GM13976 (cell line): Measurements from ENCODE around the gene SIRT1.
"Not testable (repeated sequence)": the region's sequence is repeated elsewhere in the genome, so short reads cannot be mapped to it uniquely, and the experiment has no call there.

Experiments used
- DNase-seq: peaks from one replicate; pipeline ENCODE4 v3.0.0; 2012; ENCODE audit warnings: low spot score
- in situ Hi-C: fragments of 300-500 bp; cut with MboI; formaldehyde crosslinking; loops from one replicate; pipeline ENCODE4 v1.12.0; 2022; ENCODE audit warnings: low sequenced_read_pairs, mixed read lengths, inconsistent platforms; ENCODE audit not compliant: unreplicated experiment
- TF ChIP-seq, protein P1 (sequence below): IDR thresholded peaks from 2 replicates; pipeline ENCODE4 v1.5.1; 2012; ENCODE audit warnings: borderline replicate concordance, mild to moderate bottlenecking; ENCODE audit not compliant: insufficient read depth; ENCODE audit errors: extremely low read depth, missing control alignments, control extremely low read depth

Gene SIRT1

DNA sequence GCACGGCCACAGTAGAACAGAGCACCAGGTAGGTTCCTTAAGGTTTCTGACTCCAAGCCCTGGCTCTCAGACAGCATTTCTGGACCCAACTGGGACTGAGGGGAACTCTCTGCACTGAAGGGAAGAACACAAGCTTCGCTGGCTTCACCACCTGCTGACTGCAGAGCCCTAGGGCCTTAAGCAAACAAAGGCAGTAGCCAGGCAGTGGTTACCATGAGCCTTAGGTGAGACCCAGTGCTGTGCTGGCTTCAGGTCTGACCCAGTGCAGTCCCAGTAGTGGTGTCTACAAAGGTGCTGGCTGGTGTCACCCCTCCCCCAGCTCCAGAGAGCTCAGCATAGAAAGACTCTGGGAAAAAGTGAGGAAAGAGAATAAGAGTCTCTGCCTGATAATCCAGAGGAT lies 59.5 kb downstream of the SIRT1 start:
- TF ChIP-seq, protein P1, sequence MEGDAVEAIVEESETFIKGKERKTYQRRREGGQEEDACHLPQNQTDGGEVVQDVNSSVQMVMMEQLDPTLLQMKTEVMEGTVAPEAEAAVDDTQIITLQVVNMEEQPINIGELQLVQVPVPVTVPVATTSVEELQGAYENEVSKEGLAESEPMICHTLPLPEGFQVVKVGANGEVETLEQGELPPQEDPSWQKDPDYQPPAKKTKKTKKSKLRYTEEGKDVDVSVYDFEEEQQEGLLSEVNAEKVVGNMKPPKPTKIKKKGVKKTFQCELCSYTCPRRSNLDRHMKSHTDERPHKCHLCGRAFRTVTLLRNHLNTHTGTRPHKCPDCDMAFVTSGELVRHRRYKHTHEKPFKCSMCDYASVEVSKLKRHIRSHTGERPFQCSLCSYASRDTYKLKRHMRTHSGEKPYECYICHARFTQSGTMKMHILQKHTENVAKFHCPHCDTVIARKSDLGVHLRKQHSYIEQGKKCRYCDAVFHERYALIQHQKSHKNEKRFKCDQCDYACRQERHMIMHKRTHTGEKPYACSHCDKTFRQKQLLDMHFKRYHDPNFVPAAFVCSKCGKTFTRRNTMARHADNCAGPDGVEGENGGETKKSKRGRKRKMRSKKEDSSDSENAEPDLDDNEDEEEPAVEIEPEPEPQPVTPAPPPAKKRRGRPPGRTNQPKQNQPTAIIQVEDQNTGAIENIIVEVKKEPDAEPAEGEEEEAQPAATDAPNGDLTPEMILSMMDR: no peak
- in situ Hi-C loops: no loop called here
- DNase-seq: no peak

DNA sequence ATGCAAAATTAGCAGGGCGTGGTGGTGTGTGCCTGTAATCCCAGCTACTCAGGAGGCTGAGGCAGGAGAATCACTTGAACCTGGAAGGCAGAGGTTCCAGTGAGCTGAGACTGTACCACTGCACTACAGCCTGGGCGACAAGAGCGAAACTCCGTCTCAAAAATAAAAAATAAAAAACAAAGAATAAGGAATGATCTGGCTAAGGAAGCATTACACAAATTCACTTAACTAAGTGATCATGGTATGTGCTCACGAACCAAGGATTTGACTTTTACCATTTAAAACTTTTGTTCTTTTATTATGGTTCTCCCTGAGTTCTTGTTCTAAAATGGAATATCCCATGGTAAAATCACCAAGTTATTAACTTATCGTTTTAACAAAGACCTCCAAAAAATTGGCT lies 71.2 kb downstream of the SIRT1 start:
- in situ Hi-C loops: no loop called here
- TF ChIP-seq, protein P1: no peak
- DNase-seq: no peak

DNA sequence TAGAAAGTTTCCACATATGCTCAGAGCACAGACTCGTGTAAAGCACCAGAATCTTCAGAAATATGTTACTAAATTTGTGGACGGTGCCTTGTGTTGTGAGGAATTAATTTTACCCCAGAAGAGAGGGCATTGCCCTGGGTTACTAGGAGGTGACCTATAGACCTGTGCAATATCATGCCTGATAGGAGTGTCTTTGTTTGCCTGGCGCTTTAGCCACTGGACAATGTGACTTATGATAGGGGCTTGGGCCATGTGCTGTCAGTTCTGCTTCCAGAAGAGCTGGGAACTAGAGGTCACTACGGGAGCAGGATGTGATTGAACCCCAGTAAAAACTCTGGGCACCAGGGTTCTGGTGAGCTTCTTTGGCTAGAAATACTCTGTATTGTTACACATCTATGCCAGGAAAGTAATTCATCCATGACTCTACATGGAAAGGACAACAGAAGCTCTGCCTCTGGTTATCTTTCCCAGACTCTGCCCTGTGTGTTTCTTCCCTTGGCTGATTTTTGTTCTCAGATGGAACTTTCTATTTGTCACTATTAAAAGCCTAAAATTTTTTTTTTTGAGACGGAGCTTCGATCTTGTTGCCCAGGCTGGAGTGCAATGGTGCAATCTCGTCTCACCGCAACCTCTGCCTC lies 75.5 kb downstream of the SIRT1 start:
- in situ Hi-C loops: no loop called here
- TF ChIP-seq, protein P1: no peak
- no peak for DNase-seq

DNA sequence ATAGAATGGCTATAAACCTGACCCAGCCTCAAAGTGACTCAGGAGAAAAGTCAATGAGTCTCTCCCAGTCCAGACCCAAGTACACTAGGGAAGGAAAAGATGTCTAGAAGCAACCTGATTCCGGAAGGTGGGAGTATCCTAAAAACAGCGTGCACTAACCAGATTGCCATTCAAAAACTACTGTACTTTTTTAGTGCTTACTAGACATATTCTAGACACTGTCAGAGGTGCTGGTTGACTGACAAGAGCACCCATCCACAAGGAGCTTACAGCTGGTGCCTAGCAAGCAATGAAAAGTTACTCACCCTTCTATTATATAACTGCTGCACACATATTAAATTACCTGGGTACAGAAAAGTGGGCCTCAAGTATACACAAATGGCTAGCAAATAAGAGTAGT lies 81.0 kb downstream of the SIRT1 start:
- TF ChIP-seq, protein P1: no peak
- in situ Hi-C loops: no loop called here
- no peak for DNase-seq

DNA sequence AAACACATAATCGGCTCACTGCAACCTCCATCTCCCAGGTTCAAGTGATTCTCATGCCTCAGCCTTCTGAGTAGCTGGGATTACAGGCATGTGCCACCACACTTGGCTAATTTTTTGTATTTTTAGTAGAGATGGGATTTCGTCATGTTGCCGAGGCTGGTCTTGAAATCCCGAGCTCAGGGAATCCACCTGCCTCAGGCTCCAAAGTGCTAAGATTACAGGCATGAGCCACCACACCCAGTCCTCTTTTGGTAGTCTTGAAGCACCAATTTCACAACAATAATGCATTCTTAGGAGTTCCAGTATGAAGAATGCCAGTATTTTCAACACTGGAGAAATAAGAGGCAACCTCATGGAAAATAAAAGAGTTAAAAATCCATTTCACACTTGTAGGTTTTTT lies 81.6 kb downstream of the SIRT1 start:
- in situ Hi-C loops, DNase-seq: not testable (repeated sequence)
